Breast epithelium (tissue), 4 donors: ENCODE measurements around the gene MBIP. TPM values are rescaled to one million over a fixed set of nuclear protein-coding genes. Genes with fewer than 3 reads are reported as not detected.
"Not testable (repeated sequence)": the region's sequence is repeated elsewhere in the genome, so short reads cannot be mapped to it uniquely, and the experiment has no call there.

Experiments used
- DNase-seq, 2 donors: peaks; one replicate each; pipeline ENCODE4 v3.0.0-alpha.2; 2019; ENCODE audit warnings: low spot score in 2 of 2
- H3K27ac ChIP-seq, 2 donors: fragments of 200-600 bp; sonication (generic) in 1 of 2; one replicate each; pipeline ENCODE4 v1.5.1; 2016 to 2019; ENCODE audit warnings: mild to moderate bottlenecking in 1 of 2
- H3K27me3 ChIP-seq, 2 donors: fragments of 200-600 bp; sonication (generic) in 1 of 2; one replicate each; pipeline versions ENCODE4 v1.5.1 to v1.6.0; 2017 to 2019; ENCODE audit warnings: control low read depth in 1 of 2, mild to moderate bottlenecking in 1 of 2
- H3K36me3 ChIP-seq: fragments of 200-600 bp; one replicate; pipeline ENCODE4 v1.5.1; 2019
- H3K4me1 ChIP-seq, 2 donors: fragments of 200-600 bp; sonication (generic); one replicate each; pipeline ENCODE4 v1.5.1; 2016 to 2019; ENCODE audit warnings: control low read depth in 1 of 2
- H3K4me3 ChIP-seq, 3 donors: fragments of 200-600 bp; sonication (generic); 1 replicate in 2 of 3; 2 replicates in 1 of 3; pipeline ENCODE4 v1.5.1; 2016 to 2019; ENCODE audit warnings: mild to moderate bottlenecking in 3 of 3, moderate library complexity in 2 of 3
- H3K9me3 ChIP-seq, 2 donors: fragments of 200-600 bp; sonication (generic) in 1 of 2; one replicate each; pipeline ENCODE4 v1.5.1; 2016 to 2019; ENCODE audit warnings: control low read depth in 1 of 2
- POLR2A ChIP-seq: fragments of 450-650 bp; IDR thresholded peaks from one replicate; pipeline ENCODE4 v1.6.1; 2016; ENCODE audit warnings: antibody characterized with exemption, mild to moderate bottlenecking, moderate library complexity
- POLR2AphosphoS5 ChIP-seq, 3 donors: sonication (generic); formaldehyde crosslinking; IDR thresholded peaks; one replicate each; pipeline ENCODE4 v1.6.1; 2017; ENCODE audit warnings: antibody characterized with exemption in 3 of 3
- intact Hi-C: fragments of 100-400 bp; cut with DNase I; formaldehyde crosslinking; loops from one replicate; pipeline ENCODE4 v1.15.1; 2023; ENCODE audit warnings: low total_unique reads
- total RNA-seq, 3 donors: library from RNA; depleted of rRNA; stranded (reverse); fragments of >200 nt; gene quantifications; one replicate each; pipeline ENCODE4 v1.1.0, GENCODE V29; 2016
- TF ChIP-seq, protein P1 (sequence below), 3 donors: fragments of 450-650 bp; IDR thresholded peaks; one replicate each; pipeline ENCODE4 v1.5.1; 2016 to 2017; ENCODE audit warnings: antibody characterized with exemption in 3 of 3, mild to moderate bottlenecking in 3 of 3, moderate library complexity in 3 of 3

Gene MBIP
- total RNA-seq, 3 donors from 2014 or later: 19.0 to 33.1 (median 20.3) TPM

- Histone ChIP-seq H3K36me3 (no peaks in the 10 kb centered on the region), H3K9me3 (no peaks in the 10 kb centered on the region), H3K27ac (no peak overlapping the region), H3K4me3 (no peak overlapping the region), H3K27me3 (no peaks in the 10 kb centered on the region), H3K4me1 (no peaks in the 10 kb centered on the region)
- intact Hi-C loops: no loop called here
- TF ChIP-seq POLR2A: no peak
- TF ChIP-seq POLR2AphosphoS5 (IDR thresholded peaks at IDR 0.05): no peak
- TF ChIP-seq, protein P1, sequence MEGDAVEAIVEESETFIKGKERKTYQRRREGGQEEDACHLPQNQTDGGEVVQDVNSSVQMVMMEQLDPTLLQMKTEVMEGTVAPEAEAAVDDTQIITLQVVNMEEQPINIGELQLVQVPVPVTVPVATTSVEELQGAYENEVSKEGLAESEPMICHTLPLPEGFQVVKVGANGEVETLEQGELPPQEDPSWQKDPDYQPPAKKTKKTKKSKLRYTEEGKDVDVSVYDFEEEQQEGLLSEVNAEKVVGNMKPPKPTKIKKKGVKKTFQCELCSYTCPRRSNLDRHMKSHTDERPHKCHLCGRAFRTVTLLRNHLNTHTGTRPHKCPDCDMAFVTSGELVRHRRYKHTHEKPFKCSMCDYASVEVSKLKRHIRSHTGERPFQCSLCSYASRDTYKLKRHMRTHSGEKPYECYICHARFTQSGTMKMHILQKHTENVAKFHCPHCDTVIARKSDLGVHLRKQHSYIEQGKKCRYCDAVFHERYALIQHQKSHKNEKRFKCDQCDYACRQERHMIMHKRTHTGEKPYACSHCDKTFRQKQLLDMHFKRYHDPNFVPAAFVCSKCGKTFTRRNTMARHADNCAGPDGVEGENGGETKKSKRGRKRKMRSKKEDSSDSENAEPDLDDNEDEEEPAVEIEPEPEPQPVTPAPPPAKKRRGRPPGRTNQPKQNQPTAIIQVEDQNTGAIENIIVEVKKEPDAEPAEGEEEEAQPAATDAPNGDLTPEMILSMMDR (IDR thresholded peaks at IDR 0.05): no peak
- no peak for DNase-seq
Measured at GRCh38 chr14:36340276-36340890, 19.9 kb upstream of the MBIP start.

DNA sequence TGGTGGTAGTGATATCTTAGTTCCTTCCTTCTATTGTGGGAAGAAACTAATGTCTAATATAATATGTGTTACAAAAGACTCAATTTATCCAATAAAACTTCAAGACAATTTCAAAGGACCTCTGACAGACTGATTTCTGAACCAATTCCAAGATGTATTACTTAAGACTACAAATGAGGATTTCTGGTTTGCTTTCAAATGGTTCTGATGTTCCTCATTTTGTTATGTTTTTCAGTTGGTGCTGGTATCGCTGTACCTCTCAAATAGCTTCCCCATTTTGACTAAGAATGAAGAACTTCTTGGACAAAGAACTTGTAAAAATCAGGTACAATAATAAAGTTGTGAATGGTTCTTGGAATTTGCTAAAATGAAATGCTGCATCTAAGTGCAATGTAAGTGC, 19.4 kb upstream of the MBIP start:
- TF ChIP-seq POLR2AphosphoS5 (IDR thresholded peaks at IDR 0.05) (no peak), POLR2A (no peak)
- TF ChIP-seq, protein P1 (IDR thresholded peaks at IDR 0.05): no peak
- intact Hi-C loops: no loop called here

GRCh38 chr14:36333119-36333518, 12.7 kb upstream of the MBIP start:
- no peak overlapping the region for H3K27ac ChIP-seq
- TF ChIP-seq POLR2A (no peak), POLR2AphosphoS5 (IDR thresholded peaks at IDR 0.05) (no peak)
- TF ChIP-seq, protein P1 (IDR thresholded peaks at IDR 0.05): no peak
- no peaks in the 10 kb centered on the region for H3K36me3 ChIP-seq

More for the DNA sequence above, 19.4 kb upstream of the MBIP start:
- DNase-seq: no peak
- Histone ChIP-seq H3K9me3 (no peaks in the 10 kb centered on the region), H3K27ac (no peak overlapping the region), H3K4me1 (no peaks in the 10 kb centered on the region), H3K36me3 (no peaks in the 10 kb centered on the region), H3K4me3 (no peak overlapping the region), H3K27me3 (no peaks in the 10 kb centered on the region)

GRCh38 chr14:36327573-36327972, 7.1 kb upstream of the MBIP start:
- H3K27me3 ChIP-seq, H3K36me3 ChIP-seq, H3K27ac ChIP-seq, H3K4me3 ChIP-seq, intact Hi-C loops, H3K9me3 ChIP-seq, DNase-seq, H3K4me1 ChIP-seq: not testable (repeated sequence)

More at GRCh38 chr14:36333119-36333518, 12.7 kb upstream of the MBIP start:
- Histone ChIP-seq H3K4me3 (no peak overlapping the region), H3K9me3 (no peaks in the 10 kb centered on the region), H3K27me3 (peaks cover 0 to 4% of the 10 kb centered on the region in 2 donors), H3K4me1 (no peaks in the 10 kb centered on the region)
- DNase-seq: no peak
- intact Hi-C loops: no loop called here

DNA sequence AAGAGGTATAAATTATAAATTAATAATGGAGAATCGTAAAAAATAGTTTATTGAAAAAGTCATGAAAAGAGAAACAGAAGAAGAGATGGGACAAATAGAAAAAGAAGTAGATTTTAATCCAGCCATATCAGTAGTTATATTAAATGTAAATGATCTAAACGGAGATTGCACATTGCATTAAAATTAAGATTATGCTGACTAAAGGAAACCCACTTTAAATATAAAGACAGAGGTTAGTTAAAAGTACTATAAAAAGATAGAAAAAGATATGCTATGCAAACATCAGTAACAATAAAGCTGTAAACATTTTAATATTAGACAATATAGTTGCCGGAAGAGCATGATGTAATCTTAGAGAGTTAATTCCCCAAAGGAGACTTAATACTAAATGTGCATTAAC, 5.4 kb upstream of the MBIP start:
- Histone ChIP-seq H3K9me3 (no peaks in the 10 kb centered on the region), H3K4me1 (no peaks in the 10 kb centered on the region), H3K36me3 (no peaks in the 10 kb centered on the region), H3K27ac (no peak overlapping the region), H3K27me3 (no peaks in the 10 kb centered on the region), H3K4me3 (no peak overlapping the region)
- intact Hi-C loops: no loop called here
- no peak for DNase-seq
- TF ChIP-seq POLR2AphosphoS5 (IDR thresholded peaks at IDR 0.05) (no peak), POLR2A (no peak)
- TF ChIP-seq, protein P1 (IDR thresholded peaks at IDR 0.05): no peak
